Effector memory CD8-positive, alpha-beta T cell (primary cell): ENCODE results near the gene COX6B1.

Experiments used
- ATAC-seq: fragments of 150-1000 bp; cut with Tn5 transposase; replicated peaks from 2 replicates; pipeline ENCODE4 v1.10.0; 2021; ENCODE audit warnings: mild to moderate bottlenecking, moderate library complexity
- DNase-seq, 3 experiments: peaks; one replicate each; pipeline ENCODE4 v3.0.0; 2021
- H3K27ac Mint-ChIP-seq, 2 donors: one replicate each; pipeline ENCODE4 v1.8.0; 2022; ENCODE audit warnings: mild to moderate bottlenecking in 2 of 2, mixed read lengths in 2 of 2, moderate library complexity in 2 of 2
- H3K27me3 Mint-ChIP-seq, 2 donors: one replicate each; pipeline ENCODE4 v1.8.0; 2022; ENCODE audit warnings: mixed read lengths in 2 of 2
- H3K36me3 Mint-ChIP-seq: one replicate; pipeline ENCODE4 v1.8.0; 2022; ENCODE audit warnings: mild to moderate bottlenecking, moderate library complexity, mixed read lengths; ENCODE audit not compliant: insufficient read depth
- H3K4me1 Mint-ChIP-seq, 2 donors: one replicate each; pipeline ENCODE4 v1.8.0; 2022; ENCODE audit warnings: low read depth in 2 of 2, mixed read lengths in 2 of 2
- H3K4me3 Mint-ChIP-seq, 2 donors: one replicate each; pipeline ENCODE4 v1.8.0; 2022; ENCODE audit warnings: mild to moderate bottlenecking in 2 of 2, mixed read lengths in 2 of 2, moderate library complexity in 2 of 2
- H3K9me3 Mint-ChIP-seq, 2 donors: one replicate each; pipeline ENCODE4 v1.8.0; 2022; ENCODE audit warnings: mixed read lengths in 2 of 2

Gene COX6B1

DNA sequence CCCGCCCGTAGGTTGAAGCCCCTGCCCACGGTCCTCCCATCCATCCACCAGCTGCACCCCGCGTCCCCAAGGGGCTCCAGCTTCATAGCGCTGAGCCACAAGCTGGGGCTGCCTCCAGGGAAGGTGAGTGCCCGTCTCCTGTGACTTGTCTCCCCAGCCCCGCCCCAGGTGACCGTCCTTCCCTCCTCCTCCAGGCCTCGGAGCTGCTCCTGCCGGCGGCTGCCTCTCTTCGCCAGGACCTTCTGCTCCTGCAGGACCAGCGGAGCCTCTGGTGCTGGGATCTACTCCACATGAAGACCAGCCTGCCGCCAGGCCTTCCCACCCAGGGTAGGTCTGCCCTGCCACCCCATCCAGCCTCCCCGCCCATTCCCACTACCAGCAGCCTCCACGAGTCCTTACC is 28.1 kb upstream of the COX6B1 start:
- Mint-ChIP-seq H3K4me3 (no peak overlapping the region), H3K4me1 (no peaks in the 10 kb centered on the region), H3K36me3 (peaks cover 13% of the 10 kb centered on the region), H3K9me3 (no peaks in the 10 kb centered on the region), H3K27ac (no peak overlapping the region), H3K27me3 (no peaks in the 10 kb centered on the region)
- no peak for ATAC-seq
- DNase-seq, result no peak

- peaks cover 8% of the 10 kb centered on the region for H3K36me3 Mint-ChIP-seq
- H3K27ac Mint-ChIP-seq, result peak overlapping the region in 1 of 2 donors; percentile 64
These were observed 26.4 kb upstream of the COX6B1 start for GRCh38 chr19:35621708-35622107.

GRCh38 chr19:35622750-35623149 is 25.4 kb upstream of the COX6B1 start:
- no peak overlapping the region for H3K4me3 Mint-ChIP-seq
- DNase-seq, result no peak
- no peaks in the 10 kb centered on the region for H3K9me3 Mint-ChIP-seq
- ATAC-seq, result no peak
- no peaks in the 10 kb centered on the region for H3K4me1 Mint-ChIP-seq
- H3K36me3 Mint-ChIP-seq, result peaks cover 8% of the 10 kb centered on the region
- no peaks in the 10 kb centered on the region for H3K27me3 Mint-ChIP-seq
- H3K27ac Mint-ChIP-seq, result peak overlapping the region in 1 of 2 donors; percentile 32

More at GRCh38 chr19:35621708-35622107, 26.4 kb upstream of the COX6B1 start:
- DNase-seq, result no peak
- no peaks in the 10 kb centered on the region for H3K27me3 Mint-ChIP-seq
- H3K9me3 Mint-ChIP-seq, result no peaks in the 10 kb centered on the region
- no peaks in the 10 kb centered on the region for H3K4me1 Mint-ChIP-seq
- no peak for ATAC-seq
- H3K4me3 Mint-ChIP-seq, result no peak overlapping the region

DNA sequence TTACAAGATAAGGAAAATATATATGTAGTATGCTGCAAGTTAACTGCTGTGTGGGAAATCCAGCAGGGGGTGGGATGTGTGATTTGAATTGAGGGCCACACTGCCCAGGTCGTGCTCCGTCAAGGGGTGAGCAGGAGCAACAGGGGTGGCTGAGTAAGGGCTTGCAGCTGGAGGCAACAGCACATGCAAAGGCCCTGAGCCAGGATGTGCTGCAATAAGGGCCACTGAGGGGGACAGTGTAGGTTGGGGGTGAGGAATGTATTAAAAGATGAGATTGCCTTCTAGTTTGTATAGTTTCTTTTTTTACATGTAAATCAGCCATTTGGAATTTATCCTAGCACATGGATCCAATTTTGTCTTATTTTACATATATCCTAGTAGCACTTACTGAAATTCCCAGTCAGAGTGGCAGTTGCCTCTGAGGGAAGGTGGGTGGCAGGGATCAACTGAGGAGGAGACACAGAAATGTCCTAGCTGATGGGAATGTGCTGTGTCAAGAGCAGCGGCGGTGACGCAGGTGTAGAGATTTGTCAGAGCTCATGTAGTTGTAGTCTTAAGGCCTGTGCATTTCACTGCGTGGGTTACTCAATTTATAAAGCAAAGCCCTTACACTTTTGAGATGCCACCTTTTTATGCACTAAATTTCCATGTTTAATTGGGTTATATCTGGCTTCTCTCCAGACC is 24.7 kb upstream of the COX6B1 start:
- no peak for ATAC-seq
- peak overlapping the region in 1 of 2 donors; percentile 32 for H3K27ac Mint-ChIP-seq
- peaks cover 15% of the 10 kb centered on the region for H3K36me3 Mint-ChIP-seq
- H3K4me3 Mint-ChIP-seq, result no peak overlapping the region
- H3K27me3 Mint-ChIP-seq, result no peaks in the 10 kb centered on the region
- H3K9me3 Mint-ChIP-seq, result no peaks in the 10 kb centered on the region
- peaks cover 3 to 5% of the 10 kb centered on the region in 2 donors for H3K4me1 Mint-ChIP-seq
- no peak for DNase-seq

DNA sequence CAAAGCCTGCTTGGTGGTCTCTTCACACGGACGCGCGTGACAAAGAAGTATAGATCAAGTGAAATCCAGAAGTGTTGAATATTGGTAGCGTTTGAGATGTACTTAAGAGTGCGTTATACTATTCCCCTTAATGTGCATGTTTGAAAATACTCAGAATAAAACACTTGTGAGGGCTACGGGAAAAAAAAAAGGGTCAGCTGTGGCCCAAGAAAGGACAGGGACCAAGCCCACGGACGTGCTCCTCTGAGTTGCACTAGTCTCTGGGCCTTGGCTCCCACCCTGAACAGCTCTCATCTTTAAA is 19.9 kb upstream of the COX6B1 start:
- Mint-ChIP-seq H3K4me1 (peaks cover 19 to 21% of the 10 kb centered on the region in 2 donors), H3K27ac (peak overlapping the region; percentile 95 to 96), H3K4me3 (peak overlapping the region; percentile 87 to 92), H3K27me3 (no peaks in the 10 kb centered on the region), H3K36me3 (peaks cover 42% of the 10 kb centered on the region), H3K9me3 (no peaks in the 10 kb centered on the region)
- DNase-seq (no peak), ATAC-seq (no peak)

DNA sequence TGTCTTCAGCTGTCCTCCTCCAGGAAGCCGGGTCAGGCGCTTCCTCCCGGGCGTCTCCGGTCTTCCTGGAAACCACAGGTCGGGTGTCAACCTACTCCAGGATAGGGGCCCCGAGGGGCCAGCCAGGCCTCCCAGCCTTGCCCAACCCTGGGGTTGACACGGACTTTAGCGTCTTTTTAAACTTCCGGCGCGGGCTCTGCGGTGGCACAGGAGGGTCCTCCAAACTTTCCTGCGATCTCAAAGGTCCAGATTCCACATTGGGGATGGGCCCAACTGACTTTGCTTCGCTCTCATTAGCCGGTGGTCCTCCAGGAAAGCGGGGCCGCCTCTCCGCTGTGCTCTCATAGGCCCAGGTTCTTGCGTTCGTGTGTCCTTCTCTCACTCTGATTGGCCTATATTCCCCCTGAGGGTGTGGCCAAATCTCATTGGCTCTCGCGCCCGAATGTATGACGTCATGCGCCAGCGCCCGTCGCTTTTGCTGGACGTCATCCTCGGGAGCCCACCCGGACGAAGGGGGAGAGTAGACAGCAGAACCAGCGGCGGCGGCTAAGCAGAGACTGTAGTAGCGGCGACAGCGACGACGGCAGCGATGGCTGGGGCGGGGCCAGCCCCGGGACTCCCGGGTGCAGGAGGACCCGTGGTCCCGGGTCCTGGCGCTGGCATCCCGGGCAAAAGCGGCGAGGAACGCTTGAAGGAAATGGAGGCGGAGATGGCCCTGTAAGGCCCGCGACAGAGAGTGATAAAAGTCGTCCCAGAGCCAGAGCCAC is 19.4 kb upstream of the COX6B1 start, which contains the start of gene RBM42:
Gene RBM42, plus strand, starts transcription at position 472 of the 767 bp plus-strand sequence. Its CDS starts 118 bp downstream, at position 590.
- Mint-ChIP-seq H3K27ac (peak within 1 kb of the TSS; percentile 95 to 96), H3K36me3 (peaks cover 46% of the 10 kb centered on the region), H3K27me3 (no peaks in the 10 kb centered on the region), H3K4me1 (peaks cover 21 to 24% of the 10 kb centered on the region in 2 donors), H3K9me3 (no peaks in the 10 kb centered on the region), H3K4me3 (peak within 1 kb of the TSS; percentile 87 to 92)
- DNase-seq (peak; percentile 97 to 100 (median 98)), ATAC-seq (peak; percentile 98)

DNA sequence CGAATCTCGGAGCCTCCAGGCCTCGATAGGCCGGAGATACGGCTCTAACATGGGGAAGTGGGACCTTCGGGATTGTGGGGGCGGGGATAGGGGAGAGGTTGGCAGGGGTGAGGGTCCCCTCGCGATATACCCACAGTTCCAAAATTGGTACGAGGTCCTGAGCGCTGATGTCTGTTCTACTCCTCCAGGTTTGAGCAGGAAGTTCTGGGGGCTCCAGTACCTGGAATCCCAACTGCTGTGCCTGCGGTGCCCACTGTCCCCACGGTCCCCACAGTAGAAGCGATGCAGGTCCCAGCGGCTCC is 18.8 kb upstream of the COX6B1 start:
- DNase-seq (no peak), ATAC-seq (no peak)
- Mint-ChIP-seq H3K36me3 (peaks cover 50% of the 10 kb centered on the region), H3K4me1 (peaks cover 21 to 24% of the 10 kb centered on the region in 2 donors), H3K27ac (peak overlapping the region; percentile 95 to 96), H3K27me3 (no peaks in the 10 kb centered on the region), H3K9me3 (no peaks in the 10 kb centered on the region), H3K4me3 (peak overlapping the region; percentile 87 to 92)

GRCh38 chr19:35633727-35634440 is 14.2 kb upstream of the COX6B1 start:
- H3K36me3 Mint-ChIP-seq, result peaks cover 67% of the 10 kb centered on the region
- H3K9me3 Mint-ChIP-seq, result no peaks in the 10 kb centered on the region
- H3K27ac Mint-ChIP-seq, result no peak overlapping the region
- ATAC-seq (no peak), DNase-seq (no peak)
- no peak overlapping the region for H3K4me3 Mint-ChIP-seq
- H3K27me3 Mint-ChIP-seq, result no peaks in the 10 kb centered on the region
- peaks cover 13 to 19% of the 10 kb centered on the region in 2 donors for H3K4me1 Mint-ChIP-seq

GRCh38 chr19:35636651-35637050 is 11.5 kb upstream of the COX6B1 start:
- H3K9me3 Mint-ChIP-seq, result no peaks in the 10 kb centered on the region
- ATAC-seq (no peak), DNase-seq (no peak)
- peaks cover 9 to 12% of the 10 kb centered on the region in 2 donors for H3K4me1 Mint-ChIP-seq
- H3K27me3 Mint-ChIP-seq, result no peaks in the 10 kb centered on the region
- no peak overlapping the region for H3K27ac Mint-ChIP-seq
- H3K4me3 Mint-ChIP-seq, result no peak overlapping the region
- peaks cover 52% of the 10 kb centered on the region for H3K36me3 Mint-ChIP-seq

DNA sequence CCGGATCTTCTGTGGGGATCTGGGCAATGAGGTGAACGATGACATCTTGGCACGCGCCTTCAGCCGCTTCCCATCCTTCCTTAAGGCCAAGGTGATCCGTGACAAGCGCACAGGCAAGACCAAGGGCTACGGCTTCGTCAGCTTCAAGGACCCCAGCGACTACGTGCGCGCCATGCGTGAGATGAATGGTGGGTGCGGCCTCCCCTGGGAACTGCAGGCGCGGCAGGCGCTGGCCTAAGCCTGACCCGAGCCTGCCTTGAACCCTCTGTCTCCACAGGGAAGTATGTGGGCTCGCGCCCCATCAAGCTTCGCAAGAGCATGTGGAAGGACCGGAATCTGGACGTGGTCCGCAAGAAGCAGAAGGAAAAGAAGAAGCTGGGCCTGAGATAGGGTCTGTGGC is 11.0 kb upstream of the COX6B1 start:
- no peaks in the 10 kb centered on the region for H3K27me3 Mint-ChIP-seq
- H3K4me3 Mint-ChIP-seq, result no peak overlapping the region
- H3K27ac Mint-ChIP-seq, result no peak overlapping the region
- peaks cover 9 to 12% of the 10 kb centered on the region in 2 donors for H3K4me1 Mint-ChIP-seq
- peaks cover 47% of the 10 kb centered on the region for H3K36me3 Mint-ChIP-seq
- no peak for ATAC-seq
- DNase-seq, result no peak
- H3K9me3 Mint-ChIP-seq, result no peaks in the 10 kb centered on the region

DNA sequence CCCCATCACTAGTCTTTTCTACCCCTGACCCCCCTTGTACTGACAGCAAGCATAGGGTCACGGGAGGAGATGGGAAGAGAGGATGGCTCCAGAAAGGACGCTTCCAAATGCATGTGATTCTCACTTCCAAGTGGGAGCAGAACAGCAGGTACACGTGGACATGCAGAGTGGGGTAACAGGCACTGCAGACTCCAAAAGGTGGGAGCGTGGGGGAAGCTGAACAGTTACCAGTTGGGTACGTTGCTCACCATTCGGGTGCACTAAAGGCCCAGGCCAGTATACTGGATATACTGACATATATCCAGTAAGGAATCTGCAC is 8.8 kb upstream of the COX6B1 start:
- peaks cover 35% of the 10 kb centered on the region for H3K36me3 Mint-ChIP-seq
- peaks cover 5 to 10% of the 10 kb centered on the region in 2 donors for H3K4me1 Mint-ChIP-seq
- ATAC-seq (no peak), DNase-seq (no peak)
- H3K27me3 Mint-ChIP-seq, result no peaks in the 10 kb centered on the region
- H3K27ac Mint-ChIP-seq, result no peak overlapping the region
- no peaks in the 10 kb centered on the region for H3K9me3 Mint-ChIP-seq
- H3K4me3 Mint-ChIP-seq, result no peak overlapping the region

GRCh38 chr19:35639863-35640262 is 8.3 kb upstream of the COX6B1 start:
- DNase-seq (no peak), ATAC-seq (no peak)
- Mint-ChIP-seq H3K36me3 (peaks cover 31% of the 10 kb centered on the region), H3K4me3 (no peak overlapping the region), H3K27ac (no peak overlapping the region), H3K4me1 (peaks cover 10 to 15% of the 10 kb centered on the region in 2 donors), H3K9me3 (no peaks in the 10 kb centered on the region), H3K27me3 (no peaks in the 10 kb centered on the region)

DNA sequence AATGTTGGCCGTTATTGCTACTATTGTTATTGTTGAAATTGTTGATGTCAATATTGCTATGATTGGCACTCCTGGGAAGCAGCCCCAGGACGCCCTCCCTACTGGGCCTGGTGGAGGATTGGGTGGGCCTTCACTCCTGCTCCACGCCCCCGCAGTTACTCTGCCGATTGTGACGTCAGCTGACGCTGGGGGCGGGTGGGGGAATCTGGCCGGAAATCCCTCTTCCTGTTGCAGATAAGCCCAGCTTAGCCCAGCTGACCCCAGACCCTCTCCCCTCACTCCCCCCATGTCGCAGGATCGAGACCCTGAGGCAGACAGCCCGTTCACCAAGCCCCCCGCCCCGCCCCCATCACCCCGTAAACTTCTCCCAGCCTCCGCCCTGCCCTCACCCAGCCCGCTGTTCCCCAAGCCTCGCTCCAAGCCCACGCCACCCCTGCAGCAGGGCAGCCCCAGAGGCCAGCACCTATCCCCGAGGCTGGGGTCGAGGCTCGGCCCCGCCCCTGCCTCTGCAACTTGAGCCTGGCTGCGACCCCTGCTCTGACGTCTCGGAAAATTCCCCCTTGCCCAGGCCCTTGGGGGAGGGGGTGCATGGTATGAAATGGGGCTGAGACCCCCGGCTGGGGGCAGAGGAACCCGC is 6.5 kb upstream of the COX6B1 start, which contains the start of gene ETV2:
Gene ETV2, plus strand, starts transcription at position 231 of the 637 bp plus-strand sequence. CDS start 716 bp downstream, outside the sequence.
- H3K36me3 Mint-ChIP-seq, result peaks cover 15% of the 10 kb centered on the region
- H3K27ac Mint-ChIP-seq, result peak within 1 kb of the TSS in 1 of 2 donors; percentile 44
- H3K27me3 Mint-ChIP-seq, result no peaks in the 10 kb centered on the region
- peaks cover 16 to 19% of the 10 kb centered on the region in 2 donors for H3K4me1 Mint-ChIP-seq
- peak within 1 kb of the TSS; percentile 86 to 89 for H3K4me3 Mint-ChIP-seq
- H3K9me3 Mint-ChIP-seq, result no peaks in the 10 kb centered on the region
- DNase-seq (peak; percentile 11 to 38 (median 21)), ATAC-seq (no peak)
